GM06990 (cell line): ENCODE measurements around the gene TNKS1BP1.

Experiments
- DNase-seq: peaks from one replicate; pipeline ENCODE4 v3.0.0-alpha.2; 2011; ENCODE audit not compliant: insufficient read length; ENCODE audit errors: extremely low read depth
- H3K27me3 ChIP-seq: replicated peaks from 2 replicates; pipeline ENCODE4 v1.6.0; 2011; ENCODE audit warnings: low read length; ENCODE audit not compliant: control insufficient read depth, insufficient read depth
- H3K36me3 ChIP-seq: 2 replicates; pipeline ENCODE4 v1.5.1; 2011; ENCODE audit warnings: low read length; ENCODE audit not compliant: control insufficient read depth, insufficient read depth
- H3K4me3 ChIP-seq: replicated peaks from 2 replicates; pipeline ENCODE4 v1.5.1; 2011; ENCODE audit warnings: low read depth, mild to moderate bottlenecking, control low read depth, low read length
- TF ChIP-seq, protein P1 (sequence below): IDR thresholded peaks from 2 replicates; pipeline ENCODE4 v1.5.1; 2011; ENCODE audit warnings: low read length, control low read depth, mild to moderate bottlenecking, inconsistent platforms; ENCODE audit not compliant: insufficient read depth, poor library complexity, severe bottlenecking

TNKS1BP1 gene

DNA sequence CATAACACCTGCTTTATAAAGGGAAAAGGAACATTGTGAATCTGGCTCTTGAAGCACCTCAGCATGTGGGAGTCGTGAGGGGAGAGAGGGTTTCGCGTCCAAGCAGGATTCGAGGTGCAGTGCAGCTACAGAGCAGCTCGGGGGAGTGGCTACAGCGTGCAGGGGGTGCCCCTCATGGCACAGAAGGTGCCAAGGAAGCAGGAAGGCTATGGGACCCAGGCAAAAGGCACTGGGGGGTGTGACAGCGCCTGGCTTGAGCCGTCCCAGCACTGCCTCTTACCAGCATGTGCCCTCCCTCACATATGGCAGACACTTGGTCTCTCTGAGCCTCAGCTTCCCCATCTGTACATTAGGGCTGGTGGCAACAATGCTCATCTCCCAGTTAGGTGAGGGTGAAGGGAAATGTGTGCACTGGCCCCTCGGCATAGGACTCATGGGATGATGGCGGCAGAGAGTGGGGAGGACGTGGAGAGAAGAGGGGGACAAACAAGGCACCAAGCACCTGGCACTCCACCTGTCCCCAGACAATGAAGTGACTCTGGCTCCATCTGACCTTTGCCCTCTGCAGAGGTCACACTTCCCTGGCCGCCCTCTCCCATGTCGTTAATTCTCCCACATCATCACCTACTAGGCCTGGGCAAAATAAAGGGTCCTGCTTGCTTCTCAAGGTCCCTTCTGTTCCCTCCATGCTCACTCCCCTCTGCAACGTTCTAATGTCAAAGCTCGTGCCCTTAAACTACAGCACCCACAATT, 10.4 kb downstream of the TNKS1BP1 start:
- Histone ChIP-seq H3K4me3 (no peak overlapping the region), H3K27me3 (no peaks in the 10 kb centered on the region), H3K36me3 (no peaks in the 10 kb centered on the region; the same call in 1 of the 2 replicates)
- no peak for DNase-seq
- TF ChIP-seq, protein P1, sequence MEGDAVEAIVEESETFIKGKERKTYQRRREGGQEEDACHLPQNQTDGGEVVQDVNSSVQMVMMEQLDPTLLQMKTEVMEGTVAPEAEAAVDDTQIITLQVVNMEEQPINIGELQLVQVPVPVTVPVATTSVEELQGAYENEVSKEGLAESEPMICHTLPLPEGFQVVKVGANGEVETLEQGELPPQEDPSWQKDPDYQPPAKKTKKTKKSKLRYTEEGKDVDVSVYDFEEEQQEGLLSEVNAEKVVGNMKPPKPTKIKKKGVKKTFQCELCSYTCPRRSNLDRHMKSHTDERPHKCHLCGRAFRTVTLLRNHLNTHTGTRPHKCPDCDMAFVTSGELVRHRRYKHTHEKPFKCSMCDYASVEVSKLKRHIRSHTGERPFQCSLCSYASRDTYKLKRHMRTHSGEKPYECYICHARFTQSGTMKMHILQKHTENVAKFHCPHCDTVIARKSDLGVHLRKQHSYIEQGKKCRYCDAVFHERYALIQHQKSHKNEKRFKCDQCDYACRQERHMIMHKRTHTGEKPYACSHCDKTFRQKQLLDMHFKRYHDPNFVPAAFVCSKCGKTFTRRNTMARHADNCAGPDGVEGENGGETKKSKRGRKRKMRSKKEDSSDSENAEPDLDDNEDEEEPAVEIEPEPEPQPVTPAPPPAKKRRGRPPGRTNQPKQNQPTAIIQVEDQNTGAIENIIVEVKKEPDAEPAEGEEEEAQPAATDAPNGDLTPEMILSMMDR = no peak

DNA sequence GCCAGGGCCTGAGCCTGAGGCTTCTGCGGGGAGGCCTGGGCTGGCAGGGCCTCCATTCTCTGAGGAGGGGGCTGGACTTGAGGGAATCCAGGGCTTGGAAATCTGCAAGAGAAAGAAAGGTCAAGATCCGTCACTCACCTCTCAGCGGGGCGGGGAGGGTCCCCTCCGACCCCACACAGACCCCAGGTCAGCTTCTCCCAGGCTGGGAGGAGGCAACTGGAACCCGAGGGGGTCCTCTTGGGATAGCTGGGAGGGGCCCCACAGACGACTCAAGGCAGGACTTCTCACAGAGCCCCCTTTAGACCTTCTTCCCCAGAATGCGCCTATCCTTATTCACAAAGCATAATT, 11.0 kb downstream of the TNKS1BP1 start:
- no peaks in the 10 kb centered on the region for H3K27me3 ChIP-seq
- no peak for DNase-seq
- H3K36me3 ChIP-seq = no peaks in the 10 kb centered on the region; the same call in 1 of the 2 replicates
- no peak overlapping the region for H3K4me3 ChIP-seq
- TF ChIP-seq, protein P1 = no peak

DNA sequence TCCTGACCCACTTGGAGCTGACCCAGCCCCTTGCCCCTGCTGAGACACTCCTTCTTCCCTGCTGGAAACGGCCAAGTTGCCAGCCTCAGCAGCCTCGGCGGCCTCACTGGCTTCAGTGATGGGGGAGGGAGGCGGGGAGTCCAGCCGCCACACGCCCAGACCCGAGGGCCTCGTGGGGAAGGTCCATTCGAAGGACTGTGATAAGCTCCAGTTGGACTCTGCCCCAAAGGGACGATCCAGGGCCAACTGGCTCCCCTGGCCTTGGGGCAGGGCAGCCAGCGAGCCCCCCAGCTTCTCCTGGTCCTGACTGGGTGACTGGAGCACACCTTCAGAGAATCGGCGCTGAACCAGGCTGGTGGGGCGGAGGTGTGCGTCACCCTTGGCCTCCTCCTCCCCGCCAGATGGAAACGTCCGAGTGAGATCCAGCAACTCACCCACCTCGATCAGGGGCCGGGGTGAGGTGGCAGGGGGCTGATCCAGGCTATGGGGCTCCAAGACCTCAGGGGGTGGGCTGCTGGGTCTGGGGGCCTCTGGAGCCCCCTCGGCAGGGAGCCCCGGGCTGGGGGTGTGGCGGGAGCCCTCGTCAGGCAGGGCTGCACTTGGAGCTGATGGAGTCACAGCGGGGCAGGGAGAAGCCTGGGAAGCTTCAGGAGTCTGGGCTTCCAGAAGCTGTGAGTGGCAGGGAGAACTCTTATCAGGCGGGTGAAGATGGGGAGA, 11.5 kb downstream of the TNKS1BP1 start:
- no peak overlapping the region for H3K4me3 ChIP-seq
- no peak for DNase-seq
- TF ChIP-seq, protein P1 = no peak
- H3K27me3 ChIP-seq = no peaks in the 10 kb centered on the region
- H3K36me3 ChIP-seq = no peaks in the 10 kb centered on the region; the same call in 1 of the 2 replicates

DNA sequence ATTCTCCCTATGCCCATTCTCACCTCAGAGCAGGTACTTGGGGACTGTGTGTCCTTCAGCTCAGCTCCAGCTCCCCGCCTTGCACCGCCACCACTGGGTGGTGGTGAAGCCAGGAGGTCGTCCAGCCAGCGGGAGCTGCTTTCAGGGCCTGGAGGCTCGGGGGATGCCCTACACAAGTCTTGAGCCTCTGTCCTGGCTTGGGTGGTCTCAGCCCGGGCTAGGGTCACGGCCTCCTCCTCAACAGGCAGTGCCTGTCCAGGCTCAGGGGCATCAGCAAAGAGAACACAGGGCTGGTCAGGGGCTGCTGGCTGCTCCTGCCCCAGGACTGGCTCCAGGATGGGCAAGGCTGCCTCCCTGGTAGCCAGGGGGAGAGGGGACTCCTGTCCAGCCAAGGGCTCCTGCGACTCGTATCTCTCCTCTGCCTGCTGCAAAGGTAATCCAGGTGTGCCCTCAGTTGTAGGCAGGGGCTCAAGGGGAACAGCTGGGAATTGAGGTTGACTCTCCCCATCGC, 12.2 kb downstream of the TNKS1BP1 start:
- no peak for DNase-seq
- TF ChIP-seq, protein P1 = no peak
- Histone ChIP-seq H3K27me3 (no peaks in the 10 kb centered on the region), H3K36me3 (no peaks in the 10 kb centered on the region; the same call in 1 of the 2 replicates), H3K4me3 (no peak overlapping the region)

DNA sequence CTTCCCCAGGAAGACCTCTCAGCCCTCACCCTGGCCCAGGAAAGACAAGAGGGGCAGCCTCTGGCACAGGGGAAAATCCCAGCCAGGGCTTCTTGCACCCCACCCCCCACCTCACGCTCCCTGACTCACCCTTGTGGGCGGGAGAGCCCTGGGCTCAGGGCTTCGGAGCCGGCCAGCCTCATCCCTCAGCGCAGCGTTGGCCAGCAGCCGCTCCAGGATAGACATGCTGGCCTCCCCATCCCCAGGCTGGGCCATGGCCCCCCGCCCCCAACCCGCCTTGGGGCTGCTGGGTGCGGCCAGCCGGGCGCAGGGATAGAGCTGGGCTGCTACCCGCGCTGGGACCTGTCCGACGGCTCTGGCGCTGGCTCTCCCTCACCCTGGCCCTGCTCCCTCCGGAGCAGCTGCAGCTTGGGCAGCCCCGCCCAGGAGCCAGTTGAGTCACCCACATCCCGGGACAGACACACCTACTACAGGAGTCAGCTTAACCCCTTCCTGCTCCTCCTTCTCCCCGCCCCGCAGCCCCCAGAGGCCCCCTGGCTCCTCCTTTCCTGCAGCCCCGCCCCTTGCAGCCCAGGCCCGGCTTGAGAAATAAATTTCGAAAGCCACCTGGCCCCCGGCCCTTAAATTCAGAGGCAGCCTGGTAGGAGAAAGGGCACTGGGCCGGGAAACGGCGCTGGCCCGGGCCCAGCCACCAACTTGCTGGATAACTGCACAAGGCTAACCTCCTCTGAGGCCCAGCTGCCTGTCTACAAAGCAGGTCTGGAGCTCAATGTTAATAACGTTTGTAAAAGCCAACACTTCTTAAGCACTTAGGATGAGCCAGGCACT, 13.4 kb downstream of the TNKS1BP1 start:
- H3K36me3 ChIP-seq = no peaks in the 10 kb centered on the region
- H3K4me3 ChIP-seq = peak overlapping the region; percentile 31
- TF ChIP-seq, protein P1 = no peak
- DNase-seq = peak; percentile 67
- no peaks in the 10 kb centered on the region for H3K27me3 ChIP-seq
